ENCODE data around the gene NXF1. TPM values are rescaled to one million over a fixed set of nuclear protein-coding genes. Genes with fewer than 3 reads are reported as not detected.

NXF1 gene
- total RNA-seq, 2 experiments from 2014 or later: 107 to 111 TPM

- Mint-ChIP-seq H3K27me3 (no peaks in the 10 kb centered on the region), H3K36me3 (peaks cover 24% of the 10 kb centered on the region), H3K4me1 (peaks cover 32% of the 10 kb centered on the region), H3K9me3 (no peaks in the 10 kb centered on the region), H3K4me3 (peak overlapping the region; percentile 99), H3K27ac (peak overlapping the region; percentile 38)
- no peak for DNase-seq
Measured at GRCh38 chr11:62806611-62807121, 1.4 kb upstream of the NXF1 start.

DNA sequence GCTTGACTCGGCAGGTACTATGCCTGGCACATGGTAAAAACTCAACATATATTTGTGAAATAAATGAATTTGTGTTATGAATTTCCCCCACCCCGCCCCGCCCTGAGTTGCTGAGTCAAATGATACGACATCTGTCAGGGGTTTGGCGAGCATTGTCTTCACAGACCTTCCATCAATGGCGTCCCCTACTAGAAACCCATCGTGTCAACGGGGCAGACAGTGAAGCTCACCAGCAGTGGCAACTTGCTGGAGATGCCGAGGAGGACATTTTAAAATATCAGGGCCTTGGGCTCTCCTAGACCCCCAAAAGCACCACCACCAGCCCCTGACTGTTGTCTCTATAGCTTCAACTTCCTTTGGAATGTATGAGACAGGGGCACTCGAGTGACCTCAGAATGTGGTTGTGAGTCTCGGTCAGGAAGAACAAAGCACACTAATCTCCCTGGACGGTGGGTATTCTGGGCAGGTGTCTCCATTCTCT lies 761 bp upstream of the NXF1 start:
- H3K4me1 Mint-ChIP-seq: peaks cover 37% of the 10 kb centered on the region
- H3K36me3 Mint-ChIP-seq: peaks cover 29% of the 10 kb centered on the region
- H3K4me3 Mint-ChIP-seq: peak overlapping the region; percentile 99
- no peaks in the 10 kb centered on the region for H3K27me3 Mint-ChIP-seq
- no peaks in the 10 kb centered on the region for H3K9me3 Mint-ChIP-seq
- DNase-seq: peak; percentile 29
- H3K27ac Mint-ChIP-seq: peak overlapping the region; percentile 94

DNA sequence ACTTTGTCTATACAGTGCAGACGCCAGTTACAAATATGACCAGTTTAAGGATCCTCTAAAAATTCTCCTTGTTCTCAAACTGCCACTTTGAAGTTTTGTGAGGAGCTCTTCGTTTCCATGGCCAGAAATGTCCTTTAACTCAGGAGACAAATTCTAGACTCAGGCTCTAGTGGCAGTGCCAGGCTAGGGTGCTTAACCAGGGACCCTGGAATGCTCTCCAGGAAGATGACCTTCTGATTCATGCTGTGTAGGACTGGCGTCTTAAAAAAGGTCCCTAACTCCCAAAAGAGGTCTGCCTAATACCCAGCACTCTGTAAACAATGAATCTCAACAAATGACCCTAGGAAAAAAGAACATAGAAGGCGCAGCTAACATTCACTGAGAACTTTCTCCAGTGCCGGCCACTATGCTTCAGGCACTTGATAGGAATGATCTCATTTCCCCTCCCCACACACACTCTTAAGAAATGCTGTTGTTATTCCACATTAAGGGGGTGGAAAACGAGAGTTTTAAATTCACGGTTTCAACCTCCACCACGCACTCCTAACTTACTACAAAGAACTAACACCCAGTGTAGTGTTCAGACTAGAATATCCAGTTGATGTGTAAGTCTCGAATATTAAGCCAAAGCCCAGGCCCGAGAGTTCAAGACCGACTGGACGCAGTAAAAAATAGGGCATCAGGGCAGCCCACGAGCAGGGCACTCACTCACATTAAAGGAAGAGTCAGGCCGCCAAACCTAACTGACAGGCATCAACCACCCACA lies 747 bp downstream of the NXF1 start:
- peaks cover 36% of the 10 kb centered on the region for H3K36me3 Mint-ChIP-seq
- no peak for DNase-seq
- no peaks in the 10 kb centered on the region for H3K27me3 Mint-ChIP-seq
- peak overlapping the region; percentile 96 for H3K27ac Mint-ChIP-seq
- H3K4me3 Mint-ChIP-seq: peak overlapping the region; percentile 99
- H3K9me3 Mint-ChIP-seq: no peaks in the 10 kb centered on the region
- H3K4me1 Mint-ChIP-seq: peaks cover 41% of the 10 kb centered on the region

GRCh38 chr11:62801071-62801470 lies 4.2 kb downstream of the NXF1 start:
- peaks cover 47% of the 10 kb centered on the region for H3K36me3 Mint-ChIP-seq
- H3K27ac Mint-ChIP-seq: peak overlapping the region; percentile 62
- no peaks in the 10 kb centered on the region for H3K27me3 Mint-ChIP-seq

DNA sequence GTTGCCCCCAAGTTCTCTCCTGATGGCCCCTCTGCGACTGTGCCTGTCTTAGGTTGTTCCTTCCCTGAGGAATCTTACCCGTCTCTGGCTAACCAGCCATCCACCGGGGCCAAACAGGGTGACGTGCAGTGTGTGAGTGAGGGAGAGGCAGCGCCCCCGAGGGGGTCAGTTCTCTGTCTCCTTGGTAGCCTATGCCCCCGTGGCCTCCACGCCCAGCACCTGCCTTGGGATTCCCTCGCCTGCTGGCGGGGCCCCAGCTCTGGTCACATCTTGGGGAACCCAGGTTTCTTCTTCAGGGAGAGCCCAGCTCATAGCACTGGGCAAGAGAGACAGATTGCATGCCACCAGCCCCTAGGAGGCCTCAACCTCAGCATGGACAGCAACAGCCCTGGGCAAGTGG lies 5.8 kb downstream of the NXF1 start:
- DNase-seq: no peak
- Mint-ChIP-seq H3K4me3 (no peak overlapping the region), H3K27me3 (no peaks in the 10 kb centered on the region), H3K9me3 (no peaks in the 10 kb centered on the region), H3K4me1 (peaks cover 31% of the 10 kb centered on the region), H3K36me3 (peaks cover 47% of the 10 kb centered on the region), H3K27ac (peak overlapping the region; percentile 16)

More at GRCh38 chr11:62801071-62801470, 4.2 kb downstream of the NXF1 start:
- Mint-ChIP-seq H3K4me3 (no peak overlapping the region), H3K4me1 (peaks cover 34% of the 10 kb centered on the region), H3K9me3 (no peaks in the 10 kb centered on the region)
- DNase-seq: no peak

DNA sequence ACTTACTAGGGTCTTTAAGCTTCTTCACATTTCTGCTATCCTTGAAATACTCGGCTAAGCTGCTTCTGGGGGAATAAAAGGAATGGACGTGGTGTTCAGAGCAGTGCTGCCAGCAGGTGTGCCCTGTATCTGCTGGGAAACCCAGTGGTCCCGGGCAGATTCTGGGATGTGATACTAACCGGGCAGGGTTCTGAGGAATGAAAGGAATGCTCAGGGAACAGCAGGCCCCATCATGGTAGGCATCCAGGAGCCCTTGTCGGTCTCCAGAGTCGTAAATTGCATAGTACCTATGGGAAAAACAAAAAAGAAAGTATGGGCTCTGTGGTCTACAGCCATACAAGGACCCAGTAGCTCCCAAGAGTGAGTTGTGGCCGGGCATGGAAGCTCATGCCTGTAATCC lies 9.0 kb downstream of the NXF1 start:
- no peak for DNase-seq
- Mint-ChIP-seq H3K27ac (peak overlapping the region; percentile 34), H3K4me1 (peaks cover 20% of the 10 kb centered on the region), H3K9me3 (no peaks in the 10 kb centered on the region), H3K4me3 (no peak overlapping the region), H3K27me3 (no peaks in the 10 kb centered on the region), H3K36me3 (peaks cover 39% of the 10 kb centered on the region)

- Mint-ChIP-seq H3K27ac (peak overlapping the region; percentile 21), H3K4me3 (no peak overlapping the region), H3K27me3 (no peaks in the 10 kb centered on the region), H3K9me3 (no peaks in the 10 kb centered on the region), H3K36me3 (peaks cover 38% of the 10 kb centered on the region), H3K4me1 (peaks cover 32% of the 10 kb centered on the region)
- no peak for DNase-seq
Measured at GRCh38 chr11:62794201-62794775, 11.0 kb downstream of the NXF1 start.

GRCh38 chr11:62792202-62792575 lies 13.1 kb downstream of the NXF1 start:
- Mint-ChIP-seq H3K4me3 (peak overlapping the region; percentile 92), H3K27ac (peak overlapping the region; percentile 93), H3K9me3 (no peaks in the 10 kb centered on the region), H3K4me1 (peaks cover 39% of the 10 kb centered on the region), H3K27me3 (no peaks in the 10 kb centered on the region), H3K36me3 (peaks cover 40% of the 10 kb centered on the region)
- peak; percentile 18 for DNase-seq

DNA sequence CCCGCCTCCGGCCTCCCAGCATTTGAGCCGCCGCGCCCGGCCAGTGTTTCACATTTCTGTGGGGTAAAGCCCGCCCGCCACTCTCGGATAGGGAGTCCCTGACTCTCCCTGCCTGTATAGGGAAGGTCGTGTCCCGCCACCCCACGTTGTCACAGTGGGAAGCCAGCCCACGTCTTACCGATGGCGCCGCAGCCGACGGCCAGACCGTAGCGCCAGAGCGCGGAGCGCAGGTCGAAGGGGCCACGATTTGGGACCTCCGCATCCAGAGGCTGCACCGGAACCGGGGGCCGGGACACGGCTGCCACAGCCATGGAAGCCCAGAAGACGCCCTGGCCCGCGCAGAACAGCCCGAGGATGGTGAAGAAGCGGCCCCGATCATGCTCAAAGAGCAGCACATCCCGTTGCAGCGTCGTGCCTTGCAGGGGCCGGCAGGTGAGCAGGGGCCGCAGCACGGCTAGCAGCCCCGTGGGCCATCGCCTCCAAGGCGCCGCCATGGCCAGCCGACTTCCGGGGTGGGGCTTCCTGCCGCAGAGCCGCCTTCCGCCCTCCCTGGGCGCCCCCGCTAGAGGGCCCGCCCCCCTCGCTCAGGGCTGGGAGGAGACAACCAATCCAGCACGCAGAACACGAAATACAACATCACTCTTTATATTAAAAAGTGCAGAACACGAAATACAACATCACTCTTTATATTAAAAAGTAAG lies 13.6 kb downstream of the NXF1 start, which contains the start of gene TMEM223:
TMEM223 (minus strand) TSS at position 506 of the 701 bp plus-strand sequence; CDS start at position 494, 12 bp downstream.
- Mint-ChIP-seq H3K27me3 (no peaks in the 10 kb centered on the region), H3K9me3 (no peaks in the 10 kb centered on the region), H3K27ac (peak within 1 kb of the TSS; percentile 93), H3K4me3 (peak within 1 kb of the TSS; percentile 92), H3K36me3 (peaks cover 40% of the 10 kb centered on the region), H3K4me1 (peaks cover 39% of the 10 kb centered on the region)
- peak; percentile 93 for DNase-seq

DNA sequence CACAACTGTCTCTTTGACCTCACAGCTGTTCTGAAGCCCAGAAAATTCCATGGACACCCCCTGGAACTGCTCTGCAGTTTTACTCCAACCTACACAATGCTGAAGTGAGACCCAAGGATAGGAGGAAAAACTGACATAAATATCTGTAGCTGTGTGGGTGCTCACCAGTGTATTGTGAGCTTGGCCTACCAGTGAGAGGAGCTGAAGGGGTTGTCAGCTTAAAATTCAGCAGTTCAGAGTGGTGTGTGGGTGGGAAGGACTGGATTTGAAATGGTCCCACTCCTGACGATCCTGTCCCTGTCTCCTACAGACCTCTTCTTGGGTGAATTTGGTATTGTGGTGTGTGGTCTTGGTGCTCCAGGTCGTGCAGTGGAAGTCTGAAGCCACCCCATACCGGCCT lies 15.7 kb downstream of the NXF1 start:
- Mint-ChIP-seq H3K27ac (peak overlapping the region; percentile 93), H3K36me3 (peaks cover 37% of the 10 kb centered on the region), H3K27me3 (no peaks in the 10 kb centered on the region), H3K4me1 (peaks cover 46% of the 10 kb centered on the region), H3K4me3 (peak overlapping the region; percentile 90), H3K9me3 (no peaks in the 10 kb centered on the region)
- DNase-seq: no peak

DNA sequence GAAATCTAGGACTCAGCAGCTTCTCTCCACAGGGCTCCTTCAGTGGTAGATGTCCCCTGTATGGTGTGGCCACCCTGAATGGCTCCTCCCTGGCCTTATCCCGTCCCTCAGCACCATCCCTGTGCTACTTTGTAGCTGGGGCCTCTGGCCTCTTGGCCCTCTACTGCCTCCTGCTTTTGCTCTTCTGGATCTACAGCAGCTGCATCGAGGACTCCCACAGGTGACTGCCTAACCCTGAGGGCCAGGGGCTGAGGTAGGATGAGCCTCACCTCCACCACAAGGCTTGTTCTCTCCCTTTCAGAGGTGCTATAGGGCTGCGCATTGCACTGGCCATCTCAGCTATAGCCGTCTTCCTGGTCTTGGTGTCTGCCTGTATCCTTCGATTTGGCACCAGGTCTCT lies 16.2 kb downstream of the NXF1 start:
- peaks cover 37% of the 10 kb centered on the region for H3K36me3 Mint-ChIP-seq

DNA sequence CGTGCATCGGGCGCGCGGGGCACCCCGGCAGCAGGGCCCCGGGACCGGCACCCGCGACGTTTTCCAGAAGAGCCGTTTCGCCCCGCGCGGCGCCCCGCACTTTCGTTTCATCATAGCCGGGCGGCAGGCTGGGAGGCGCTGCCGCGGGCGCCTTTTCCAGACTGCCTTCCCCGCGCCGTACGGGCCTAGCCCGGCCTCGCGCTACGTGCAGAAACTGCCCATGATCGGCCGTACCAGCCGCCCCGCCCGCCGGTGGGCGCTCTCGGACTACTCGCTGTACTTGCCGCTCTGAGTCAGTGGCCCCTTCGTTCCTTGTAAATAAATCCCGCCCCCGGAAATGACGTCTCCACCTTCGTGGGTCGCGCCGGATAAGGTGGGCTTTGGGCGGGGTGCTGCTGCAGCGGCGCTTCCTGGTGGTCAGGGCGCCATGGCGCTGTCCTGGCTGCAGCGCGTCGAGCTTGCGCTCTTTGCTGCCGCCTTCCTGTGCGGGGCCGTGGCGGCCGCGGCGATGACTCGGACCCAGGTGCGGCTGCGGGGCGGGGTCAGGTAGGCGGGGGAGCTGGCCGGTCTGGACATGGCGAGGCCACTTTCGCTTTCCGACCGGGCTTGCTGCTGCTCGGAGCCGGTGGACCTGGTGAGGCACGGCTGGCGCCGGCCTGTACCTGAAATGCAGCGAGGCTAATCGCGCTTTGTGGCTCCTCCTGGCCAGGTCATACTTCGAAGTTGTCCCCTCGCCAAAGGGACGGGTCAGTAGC lies 18.1 kb downstream of the NXF1 start, which contains the start of gene TMEM179B:
TMEM179B (plus strand) TSS at position 398 of the 755 bp plus-strand sequence; CDS start at position 428, 30 bp downstream.
- Mint-ChIP-seq H3K36me3 (peaks cover 35% of the 10 kb centered on the region), H3K4me1 (peaks cover 36% of the 10 kb centered on the region), H3K9me3 (no peaks in the 10 kb centered on the region), H3K27ac (peak within 1 kb of the TSS; percentile 92), H3K4me3 (peak within 1 kb of the TSS; percentile 90), H3K27me3 (no peaks in the 10 kb centered on the region)
- peak; percentile 96 for DNase-seq

More for the DNA sequence above, 16.2 kb downstream of the NXF1 start:
- peaks cover 42% of the 10 kb centered on the region for H3K4me1 Mint-ChIP-seq
- peak overlapping the region; percentile 90 for H3K4me3 Mint-ChIP-seq
- H3K27me3 Mint-ChIP-seq: no peaks in the 10 kb centered on the region
- H3K9me3 Mint-ChIP-seq: no peaks in the 10 kb centered on the region
- DNase-seq: no peak
- peak overlapping the region; percentile 68 for H3K27ac Mint-ChIP-seq

- Mint-ChIP-seq H3K4me3 (peak overlapping the region; percentile 81), H3K27ac (peak overlapping the region; percentile 88), H3K36me3 (peaks cover 30% of the 10 kb centered on the region), H3K4me1 (peaks cover 33% of the 10 kb centered on the region), H3K27me3 (no peaks in the 10 kb centered on the region), H3K9me3 (no peaks in the 10 kb centered on the region)
- peak; percentile 87 for DNase-seq
Measured at GRCh38 chr11:62786318-62787004, 18.8 kb downstream of the NXF1 start.

DNA sequence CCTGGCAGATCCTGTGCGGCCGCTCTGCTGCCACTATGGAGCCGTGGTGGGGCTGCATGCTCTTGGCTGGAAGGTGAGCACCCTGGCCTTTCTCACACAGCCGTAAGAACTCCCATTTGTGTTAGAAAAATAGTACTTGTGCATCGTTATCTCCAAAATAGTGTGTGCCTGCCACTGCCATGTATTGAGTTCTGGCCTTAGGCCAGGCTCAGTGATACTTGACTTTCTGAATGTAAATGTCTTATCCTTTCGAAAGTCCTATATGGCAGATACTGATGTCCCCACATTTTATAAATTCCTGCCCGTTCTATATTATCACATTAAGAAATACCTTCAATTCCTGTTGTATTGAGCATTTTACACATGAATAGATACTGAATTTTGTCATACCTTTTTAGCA lies 22.5 kb downstream of the NXF1 start:
- no peak overlapping the region for H3K4me3 Mint-ChIP-seq
- peaks cover 9% of the 10 kb centered on the region for H3K4me1 Mint-ChIP-seq
- H3K27ac Mint-ChIP-seq: no peak overlapping the region
- H3K36me3 Mint-ChIP-seq: peaks cover 20% of the 10 kb centered on the region
- DNase-seq: no peak
- H3K27me3 Mint-ChIP-seq: no peaks in the 10 kb centered on the region
- no peaks in the 10 kb centered on the region for H3K9me3 Mint-ChIP-seq

All from activated naive CD8-positive, alpha-beta T cell treated with anti-CD3 and anti-CD28 coated beads for 36 hours (primary cell).